ENCODE results near the gene PLEKHA3. TPM values are rescaled to one million over a fixed set of nuclear protein-coding genes. Genes with fewer than 3 reads are reported as not detected.
A peak's percentile ranks its signal among the peaks of the same experiment; 100 is the strongest.

PLEKHA3 gene
- total and polyA plus RNA-seq, 10 of the 15 experiments (the other 5 are each of a cell fraction or from before 2014, with no cell fraction given): 1.4 to 21.1 (median 7.4) TPM

DNA sequence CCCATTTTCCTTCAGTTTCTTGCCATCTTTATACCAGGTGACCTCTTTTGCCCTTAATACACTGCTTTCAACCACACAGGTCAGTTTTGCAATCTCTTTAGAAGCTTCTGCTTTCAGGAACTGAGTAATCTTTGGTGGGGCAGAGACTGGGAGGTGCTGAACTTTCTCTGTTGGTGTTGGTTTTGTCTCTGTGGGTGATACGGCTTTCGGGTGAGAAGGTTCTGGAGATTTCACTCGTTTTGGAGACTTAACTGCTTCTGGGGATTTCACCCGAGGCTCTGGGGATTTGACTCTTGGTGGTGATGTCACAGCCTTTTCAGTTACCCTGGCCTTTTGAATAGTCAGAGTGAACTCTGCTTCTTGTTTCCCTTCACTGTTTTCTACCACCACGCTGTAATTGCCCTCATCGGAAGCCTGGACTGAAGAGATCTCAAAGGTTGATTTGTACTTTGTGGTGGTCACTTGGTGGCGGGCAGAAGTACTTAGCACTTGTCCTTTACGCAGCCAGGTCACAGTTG lies 50.4 kb downstream of the PLEKHA3 start (continued):
- TF ChIP-seq, protein P1, sequence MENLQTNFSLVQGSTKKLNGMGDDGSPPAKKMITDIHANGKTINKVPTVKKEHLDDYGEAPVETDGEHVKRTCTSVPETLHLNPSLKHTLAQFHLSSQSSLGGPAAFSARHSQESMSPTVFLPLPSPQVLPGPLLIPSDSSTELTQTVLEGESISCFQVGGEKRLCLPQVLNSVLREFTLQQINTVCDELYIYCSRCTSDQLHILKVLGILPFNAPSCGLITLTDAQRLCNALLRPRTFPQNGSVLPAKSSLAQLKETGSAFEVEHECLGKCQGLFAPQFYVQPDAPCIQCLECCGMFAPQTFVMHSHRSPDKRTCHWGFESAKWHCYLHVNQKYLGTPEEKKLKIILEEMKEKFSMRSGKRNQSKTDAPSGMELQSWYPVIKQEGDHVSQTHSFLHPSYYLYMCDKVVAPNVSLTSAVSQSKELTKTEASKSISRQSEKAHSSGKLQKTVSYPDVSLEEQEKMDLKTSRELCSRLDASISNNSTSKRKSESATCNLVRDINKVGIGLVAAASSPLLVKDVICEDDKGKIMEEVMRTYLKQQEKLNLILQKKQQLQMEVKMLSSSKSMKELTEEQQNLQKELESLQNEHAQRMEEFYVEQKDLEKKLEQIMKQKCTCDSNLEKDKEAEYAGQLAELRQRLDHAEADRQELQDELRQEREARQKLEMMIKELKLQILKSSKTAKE (IDR thresholded peaks at IDR 0.05; ENCODE audit: low read depth, poor library complexity, severe bottlenecking): peak; percentile 98
- peak; percentile 93 for TF ChIP-seq RUNX3 (IDR thresholded peaks at IDR 0.05; ENCODE audit: low read length)
- TF ChIP-seq POU2F2 (IDR thresholded peaks at IDR 0.05; ENCODE audit: borderline replicate concordance, low read depth, low read length): peak; percentile 90; the same call in 2 of the 3 replicates
- TF ChIP-seq, protein P2, sequence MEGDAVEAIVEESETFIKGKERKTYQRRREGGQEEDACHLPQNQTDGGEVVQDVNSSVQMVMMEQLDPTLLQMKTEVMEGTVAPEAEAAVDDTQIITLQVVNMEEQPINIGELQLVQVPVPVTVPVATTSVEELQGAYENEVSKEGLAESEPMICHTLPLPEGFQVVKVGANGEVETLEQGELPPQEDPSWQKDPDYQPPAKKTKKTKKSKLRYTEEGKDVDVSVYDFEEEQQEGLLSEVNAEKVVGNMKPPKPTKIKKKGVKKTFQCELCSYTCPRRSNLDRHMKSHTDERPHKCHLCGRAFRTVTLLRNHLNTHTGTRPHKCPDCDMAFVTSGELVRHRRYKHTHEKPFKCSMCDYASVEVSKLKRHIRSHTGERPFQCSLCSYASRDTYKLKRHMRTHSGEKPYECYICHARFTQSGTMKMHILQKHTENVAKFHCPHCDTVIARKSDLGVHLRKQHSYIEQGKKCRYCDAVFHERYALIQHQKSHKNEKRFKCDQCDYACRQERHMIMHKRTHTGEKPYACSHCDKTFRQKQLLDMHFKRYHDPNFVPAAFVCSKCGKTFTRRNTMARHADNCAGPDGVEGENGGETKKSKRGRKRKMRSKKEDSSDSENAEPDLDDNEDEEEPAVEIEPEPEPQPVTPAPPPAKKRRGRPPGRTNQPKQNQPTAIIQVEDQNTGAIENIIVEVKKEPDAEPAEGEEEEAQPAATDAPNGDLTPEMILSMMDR (IDR thresholded peaks at IDR 0.05 in 2 of 3, conservative IDR thresholded peaks at IDR 0.05 in 1 of 3; ENCODE audit: control insufficient read depth in 2 of 3, extremely low read depth in 1 of 3, insufficient read depth in 1 of 3, low read depth in 3 of 3, low read length in 3 of 3): no peak
- TF ChIP-seq SP1 (IDR thresholded peaks at IDR 0.05; ENCODE audit: low read depth, low read length): peak; percentile 31
- peak; percentile 57; the same call in 1 of the 2 replicates for TF ChIP-seq RB1 (IDR thresholded peaks at IDR 0.05; ENCODE audit: borderline replicate concordance)
- TF ChIP-seq, protein P3, sequence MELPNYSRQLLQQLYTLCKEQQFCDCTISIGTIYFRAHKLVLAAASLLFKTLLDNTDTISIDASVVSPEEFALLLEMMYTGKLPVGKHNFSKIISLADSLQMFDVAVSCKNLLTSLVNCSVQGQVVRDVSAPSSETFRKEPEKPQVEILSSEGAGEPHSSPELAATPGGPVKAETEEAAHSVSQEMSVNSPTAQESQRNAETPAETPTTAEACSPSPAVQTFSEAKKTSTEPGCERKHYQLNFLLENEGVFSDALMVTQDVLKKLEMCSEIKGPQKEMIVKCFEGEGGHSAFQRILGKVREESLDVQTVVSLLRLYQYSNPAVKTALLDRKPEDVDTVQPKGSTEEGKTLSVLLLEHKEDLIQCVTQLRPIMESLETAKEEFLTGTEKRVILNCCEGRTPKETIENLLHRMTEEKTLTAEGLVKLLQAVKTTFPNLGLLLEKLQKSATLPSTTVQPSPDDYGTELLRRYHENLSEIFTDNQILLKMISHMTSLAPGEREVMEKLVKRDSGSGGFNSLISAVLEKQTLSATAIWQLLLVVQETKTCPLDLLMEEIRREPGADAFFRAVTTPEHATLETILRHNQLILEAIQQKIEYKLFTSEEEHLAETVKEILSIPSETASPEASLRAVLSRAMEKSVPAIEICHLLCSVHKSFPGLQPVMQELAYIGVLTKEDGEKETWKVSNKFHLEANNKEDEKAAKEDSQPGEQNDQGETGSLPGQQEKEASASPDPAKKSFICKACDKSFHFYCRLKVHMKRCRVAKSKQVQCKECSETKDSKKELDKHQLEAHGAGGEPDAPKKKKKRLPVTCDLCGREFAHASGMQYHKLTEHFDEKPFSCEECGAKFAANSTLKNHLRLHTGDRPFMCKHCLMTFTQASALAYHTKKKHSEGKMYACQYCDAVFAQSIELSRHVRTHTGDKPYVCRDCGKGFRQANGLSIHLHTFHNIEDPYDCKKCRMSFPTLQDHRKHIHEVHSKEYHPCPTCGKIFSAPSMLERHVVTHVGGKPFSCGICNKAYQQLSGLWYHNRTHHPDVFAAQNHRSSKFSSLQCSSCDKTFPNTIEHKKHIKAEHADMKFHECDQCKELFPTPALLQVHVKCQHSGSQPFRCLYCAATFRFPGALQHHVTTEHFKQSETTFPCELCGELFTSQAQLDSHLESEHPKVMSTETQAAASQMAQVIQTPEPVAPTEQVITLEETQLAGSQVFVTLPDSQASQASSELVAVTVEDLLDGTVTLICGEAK (IDR thresholded peaks at IDR 0.05; ENCODE audit: borderline replicate concordance): no peak; the same call in 1 of the 2 replicates
- peak; percentile 56; the same call in 1 of the 2 replicates for TF ChIP-seq TCF12 (IDR thresholded peaks at IDR 0.05; ENCODE audit: low read depth, low read length)
- no peak for TF ChIP-seq CHD4 (IDR thresholded peaks at IDR 0.05)
- TF ChIP-seq, protein P4, sequence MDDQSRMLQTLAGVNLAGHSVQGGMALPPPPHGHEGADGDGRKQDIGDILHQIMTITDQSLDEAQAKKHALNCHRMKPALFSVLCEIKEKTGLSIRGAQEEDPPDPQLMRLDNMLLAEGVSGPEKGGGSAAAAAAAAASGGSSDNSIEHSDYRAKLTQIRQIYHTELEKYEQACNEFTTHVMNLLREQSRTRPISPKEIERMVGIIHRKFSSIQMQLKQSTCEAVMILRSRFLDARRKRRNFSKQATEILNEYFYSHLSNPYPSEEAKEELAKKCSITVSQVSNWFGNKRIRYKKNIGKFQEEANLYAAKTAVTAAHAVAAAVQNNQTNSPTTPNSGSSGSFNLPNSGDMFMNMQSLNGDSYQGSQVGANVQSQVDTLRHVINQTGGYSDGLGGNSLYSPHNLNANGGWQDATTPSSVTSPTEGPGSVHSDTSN (IDR thresholded peaks at IDR 0.05; ENCODE audit: insufficient replicate concordance, low read depth, low read length): no peak
- peak; percentile 57; the same call in 1 of the 2 replicates for TF ChIP-seq ZNF24 (IDR thresholded peaks at IDR 0.05)
- TF ChIP-seq ZZZ3 (IDR thresholded peaks at IDR 0.05; ENCODE audit: control insufficient read depth, insufficient read length, low read depth): no peak
- TF ChIP-seq, protein P5, sequence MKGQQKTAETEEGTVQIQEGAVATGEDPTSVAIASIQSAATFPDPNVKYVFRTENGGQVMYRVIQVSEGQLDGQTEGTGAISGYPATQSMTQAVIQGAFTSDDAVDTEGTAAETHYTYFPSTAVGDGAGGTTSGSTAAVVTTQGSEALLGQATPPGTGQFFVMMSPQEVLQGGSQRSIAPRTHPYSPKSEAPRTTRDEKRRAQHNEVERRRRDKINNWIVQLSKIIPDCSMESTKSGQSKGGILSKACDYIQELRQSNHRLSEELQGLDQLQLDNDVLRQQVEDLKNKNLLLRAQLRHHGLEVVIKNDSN (IDR thresholded peaks at IDR 0.05; ENCODE audit: borderline replicate concordance, extremely low read length, insufficient read depth, low read depth, low read length): no peak
- TF ChIP-seq NR2F1 (conservative IDR thresholded peaks at IDR 0.05): peak; percentile 100
- TF ChIP-seq BACH1 (IDR thresholded peaks at IDR 0.05; ENCODE audit: borderline replicate concordance): peak; percentile 72; the same call in 1 of the 2 replicates
- TF ChIP-seq SREBF1 (IDR thresholded peaks at IDR 0.05; ENCODE audit: low read length): no peak
- no peak for TF ChIP-seq HDAC6 (IDR thresholded peaks at IDR 0.05; ENCODE audit: unreplicated experiment)
- 0 out of 2 replicates have a peak, but pooled peaks have one; percentile 54 for TF ChIP-seq MEF2A (IDR thresholded peaks at IDR 0.05; ENCODE audit: insufficient read depth, low read depth, low read length)

All from GM12878 (cell line).